Activated T-helper 2 cell treated with anti-CD3 and anti-CD28 coated beads, Interferon-gamma antibody, Interleukin-2, Interleukin-4, amounts not matched to agents 10 μg/mL and 5 μg/mL and 100 μg/mL, durations not matched to agents 14 hours and 24 hours and 36 hours (primary cell): ENCODE data around the gene ADCY7. TPM values are rescaled to one million over a fixed set of nuclear protein-coding genes. Genes with fewer than 3 reads are reported as not detected.

Experiments used
- DNase-seq: peaks from one replicate; pipeline ENCODE4 v3.0.0; 2021; ENCODE audit warnings: low spot score
- H3K27ac Mint-ChIP-seq: one replicate; pipeline ENCODE4 v1.8.0; 2021; ENCODE audit warnings: mixed read lengths
- H3K27me3 Mint-ChIP-seq: one replicate; pipeline ENCODE4 v1.8.0; 2021; ENCODE audit warnings: low read depth, mixed read lengths
- H3K36me3 Mint-ChIP-seq: one replicate; pipeline ENCODE4 v1.8.0; 2021; ENCODE audit warnings: low read depth, mixed read lengths
- H3K4me1 Mint-ChIP-seq: one replicate; pipeline ENCODE4 v1.8.0; 2021; ENCODE audit warnings: low read depth, mixed read lengths
- H3K4me3 Mint-ChIP-seq: one replicate; pipeline ENCODE4 v1.8.0; 2021; ENCODE audit warnings: low read depth, mild to moderate bottlenecking, moderate library complexity, mixed read lengths
- H3K9me3 Mint-ChIP-seq: one replicate; pipeline ENCODE4 v1.8.0; 2021; ENCODE audit warnings: mixed read lengths
- intact Hi-C: fragments of 100-400 bp; cut with micrococcal nuclease; formaldehyde crosslinking; loops from one replicate; pipeline ENCODE4 v1.15.1; 2023
- total RNA-seq: library from RNA; stranded (reverse); gene quantifications from 2 replicates; pipeline ENCODE4 v1.2.3, GENCODE V29; 2022

The ADCY7 gene
- total RNA-seq, 1 donor from 2014 or later: 89.5 TPM

GRCh38 chr16:50265260-50265659 lies 1.1 kb upstream of the ADCY7 start:
- H3K4me3 Mint-ChIP-seq: peak overlapping the region; percentile 50
- no peaks in the 10 kb centered on the region for H3K9me3 Mint-ChIP-seq
- intact Hi-C loops: loop anchor here (5.0 kb wide), 3 partner anchors 47 to 482 kb away; no protein-coding TSS in a partner anchor
- DNase-seq: peak; percentile 37
- H3K27ac Mint-ChIP-seq: peak overlapping the region; percentile 68
- peaks cover 4% of the 10 kb centered on the region for H3K27me3 Mint-ChIP-seq
- H3K4me1 Mint-ChIP-seq: peaks cover 43% of the 10 kb centered on the region
- H3K36me3 Mint-ChIP-seq: peaks cover 10% of the 10 kb centered on the region

- no peak for DNase-seq
- H3K4me1 Mint-ChIP-seq: peaks cover 43% of the 10 kb centered on the region
- H3K36me3 Mint-ChIP-seq: peaks cover 10% of the 10 kb centered on the region
- H3K4me3 Mint-ChIP-seq: peak overlapping the region; percentile 91
- no peaks in the 10 kb centered on the region for H3K27me3 Mint-ChIP-seq
- intact Hi-C loops: loop anchor here (2.0 to 5.0 kb wide), 4 partner anchors 21 to 481 kb away; no protein-coding TSS in a partner anchor
- H3K27ac Mint-ChIP-seq: peak overlapping the region; percentile 92
- H3K9me3 Mint-ChIP-seq: no peaks in the 10 kb centered on the region
These were observed 525 bp upstream of the ADCY7 start for GRCh38 chr16:50265716-50266336.

GRCh38 chr16:50267151-50267631 lies 840 bp downstream of the ADCY7 start:
- Mint-ChIP-seq H3K27ac (peak overlapping the region; percentile 92), H3K4me1 (peaks cover 50% of the 10 kb centered on the region), H3K4me3 (peak overlapping the region; percentile 91), H3K36me3 (peaks cover 17% of the 10 kb centered on the region), H3K27me3 (no peaks in the 10 kb centered on the region), H3K9me3 (no peaks in the 10 kb centered on the region)
- intact Hi-C loops: loop anchor here (1.0 to 5.0 kb wide), 5 partner anchors 10 to 480 kb away; no protein-coding TSS in a partner anchor
- no peak for DNase-seq

GRCh38 chr16:50267651-50268050 lies 1.3 kb downstream of the ADCY7 start:
- H3K4me3 Mint-ChIP-seq: peak overlapping the region; percentile 91

GRCh38 chr16:50268352-50268751 lies 2.0 kb downstream of the ADCY7 start:
- Mint-ChIP-seq H3K27me3 (no peaks in the 10 kb centered on the region), H3K27ac (peak overlapping the region; percentile 39), H3K36me3 (peaks cover 21% of the 10 kb centered on the region), H3K4me1 (peaks cover 58% of the 10 kb centered on the region), H3K4me3 (peak overlapping the region; percentile 66), H3K9me3 (no peaks in the 10 kb centered on the region)
- no peak for DNase-seq
- intact Hi-C loops: loop anchor here (5.0 kb wide), 3 partner anchors 44 to 479 kb away; no protein-coding TSS in a partner anchor

More at GRCh38 chr16:50267651-50268050, 1.3 kb downstream of the ADCY7 start:
- Mint-ChIP-seq H3K4me1 (peaks cover 55% of the 10 kb centered on the region), H3K36me3 (peaks cover 19% of the 10 kb centered on the region), H3K27ac (peak overlapping the region; percentile 92), H3K27me3 (no peaks in the 10 kb centered on the region), H3K9me3 (no peaks in the 10 kb centered on the region)
- intact Hi-C loops: loop anchor here (1.0 to 5.0 kb wide), 5 partner anchors 10 to 480 kb away; no protein-coding TSS in a partner anchor
- DNase-seq: no peak

- peak overlapping the region; percentile 58 for H3K27ac Mint-ChIP-seq
- intact Hi-C loops: loop anchor here (5.0 kb wide), 3 partner anchors 43 to 478 kb away; no protein-coding TSS in a partner anchor
- DNase-seq: no peak
- peak overlapping the region; percentile 10 for H3K4me3 Mint-ChIP-seq
- H3K4me1 Mint-ChIP-seq: peaks cover 58% of the 10 kb centered on the region
- H3K9me3 Mint-ChIP-seq: no peaks in the 10 kb centered on the region
- no peaks in the 10 kb centered on the region for H3K27me3 Mint-ChIP-seq
- H3K36me3 Mint-ChIP-seq: peaks cover 24% of the 10 kb centered on the region
These were observed 2.8 kb downstream of the ADCY7 start for GRCh38 chr16:50269061-50269705.

- Mint-ChIP-seq H3K9me3 (no peaks in the 10 kb centered on the region), H3K36me3 (peaks cover 22% of the 10 kb centered on the region), H3K4me3 (no peak overlapping the region), H3K4me1 (peaks cover 59% of the 10 kb centered on the region), H3K27me3 (no peaks in the 10 kb centered on the region), H3K27ac (no peak overlapping the region)
- DNase-seq: no peak
- intact Hi-C loops: loop anchor here (5.0 kb wide), 3 partner anchors 42 to 477 kb away; no protein-coding TSS in a partner anchor
These were observed 3.6 kb downstream of the ADCY7 start for GRCh38 chr16:50269769-50270509.

- H3K9me3 Mint-ChIP-seq: no peaks in the 10 kb centered on the region
- H3K4me3 Mint-ChIP-seq: no peak overlapping the region
- peaks cover 26% of the 10 kb centered on the region for H3K36me3 Mint-ChIP-seq
- no peak overlapping the region for H3K27ac Mint-ChIP-seq
- no peaks in the 10 kb centered on the region for H3K27me3 Mint-ChIP-seq
- DNase-seq: no peak
- peaks cover 60% of the 10 kb centered on the region for H3K4me1 Mint-ChIP-seq
- intact Hi-C loops: no loop called here
These were observed 4.3 kb downstream of the ADCY7 start for GRCh38 chr16:50270510-50271147.

- intact Hi-C loops: no loop called here
- Mint-ChIP-seq H3K4me3 (no peak overlapping the region), H3K9me3 (no peaks in the 10 kb centered on the region)
These were observed 5.0 kb downstream of the ADCY7 start for GRCh38 chr16:50271148-50272041.

GRCh38 chr16:50272111-50272571 lies 5.8 kb downstream of the ADCY7 start:
- intact Hi-C loops: no loop called here
- Mint-ChIP-seq H3K4me1 (peaks cover 56% of the 10 kb centered on the region), H3K4me3 (no peak overlapping the region), H3K27ac (peak overlapping the region; percentile 22), H3K36me3 (peaks cover 32% of the 10 kb centered on the region), H3K27me3 (no peaks in the 10 kb centered on the region), H3K9me3 (no peaks in the 10 kb centered on the region)
- no peak for DNase-seq

More at GRCh38 chr16:50271148-50272041, 5.0 kb downstream of the ADCY7 start:
- Mint-ChIP-seq H3K27ac (no peak overlapping the region), H3K4me1 (peaks cover 56% of the 10 kb centered on the region), H3K27me3 (no peaks in the 10 kb centered on the region), H3K36me3 (peaks cover 26% of the 10 kb centered on the region)
- no peak for DNase-seq

- Mint-ChIP-seq H3K4me3 (peak overlapping the region; percentile 92), H3K27me3 (no peaks in the 10 kb centered on the region), H3K27ac (peak overlapping the region; percentile 98), H3K36me3 (peaks cover 33% of the 10 kb centered on the region), H3K9me3 (no peaks in the 10 kb centered on the region), H3K4me1 (peaks cover 57% of the 10 kb centered on the region)
- DNase-seq: no peak
- intact Hi-C loops: no loop called here
These were observed 6.5 kb downstream of the ADCY7 start for GRCh38 chr16:50272687-50273381.
